Measurements from ENCODE around the gene CYBRD1. TPM values are rescaled to one million over a fixed set of nuclear protein-coding genes. Genes with fewer than 3 reads are reported as not detected.

Gene CYBRD1
- total and polyA plus RNA-seq, 2 donors (not counting 1 experiment from before 2014, with no cell fraction given), result 0.27 TPM; not detected in 1

DNA sequence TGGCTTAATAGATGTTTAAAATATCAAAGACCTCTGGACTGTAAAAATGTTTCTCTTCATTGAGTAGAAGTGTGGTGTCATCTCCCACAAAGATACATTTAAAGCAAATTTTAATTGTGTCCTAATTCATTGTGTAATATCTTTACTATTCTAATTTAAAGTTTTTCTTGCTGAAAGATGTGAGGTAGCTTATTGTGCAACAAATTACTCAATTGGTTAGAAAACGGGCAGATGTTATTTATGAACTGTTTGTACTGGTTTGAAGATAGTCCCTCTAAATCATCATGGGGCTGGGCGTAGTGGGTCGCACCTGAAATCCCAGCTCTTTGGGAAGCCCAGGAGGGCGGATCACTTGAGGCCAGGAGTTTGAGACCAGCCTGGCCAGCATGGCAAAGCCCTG, 65.3 kb downstream of the CYBRD1 start:
- Histone ChIP-seq H3K79me2 (ENCODE audit: control insufficient read depth, insufficient read depth, low read length) (no peaks in the 10 kb centered on the region), H4K20me1 (ENCODE audit: control insufficient read depth, insufficient read depth, low read length, poor library complexity, severe bottlenecking) (no peaks in the 10 kb centered on the region), H3K4me2 (replicated peaks; ENCODE audit: low read depth, low read length, poor library complexity, severe bottlenecking) (no peak overlapping the region), H3K4me1 (ENCODE audit: control insufficient read depth in 2 of 2, insufficient read depth in 2 of 2, low read length in 2 of 2) (no peaks in the 10 kb centered on the region), H3K9me3 (ENCODE audit: control extremely low read depth in 1 of 3, control insufficient read depth in 2 of 3, insufficient read depth in 1 of 3, low read length in 2 of 3) (peaks cover 1 to 7% (median 7%) of the 10 kb centered on the region in 3 donors), H3K36me3 (replicated peaks in 1 of 2; ENCODE audit: control extremely low read depth in 1 of 2, control insufficient read depth in 1 of 2, extremely low read depth in 1 of 2, insufficient read depth in 2 of 2, low read length in 1 of 2) (no peaks in the 10 kb centered on the region), H3K4me3 (ENCODE audit: control extremely low read depth in 1 of 5, extremely low read depth in 1 of 5, insufficient read depth in 1 of 5, low read depth in 2 of 5, low read length in 4 of 5) (no peak overlapping the region), H3K27me3 (replicated peaks in 1 of 4; ENCODE audit: control extremely low read depth in 1 of 4, control insufficient read depth in 3 of 4, insufficient read depth in 4 of 4, low read length in 3 of 4) (peaks cover 0 to 11% (median 3%) of the 10 kb centered on the region in 4 experiments), H2AFZ (ENCODE audit: insufficient read depth, low read depth, low read length, poor library complexity, severe bottlenecking) (no peak overlapping the region), H3K27ac (ENCODE audit: low read length in 2 of 2) (no peak overlapping the region), H3K9ac (ENCODE audit: low read length) (no peak overlapping the region)
- intact Hi-C loops (cut with micrococcal nuclease), result no loop called here
- Mint-ChIP-seq H3K27me3 (peaks cover 32% of the 10 kb centered on the region), H3K9me3 (ENCODE audit: insufficient read depth) (peaks cover 4% of the 10 kb centered on the region), H3K4me3 (no peak overlapping the region), H3K27ac (no peak overlapping the region), H3K4me1 (no peaks in the 10 kb centered on the region)
- DNase-seq, result no peak
- 81% methylated on average over 4 of the region's 4 CpGs for WGBS (ENCODE audit: insufficient coverage)
- ChIA-PET POLR2A (no interaction called here), CTCF (no interaction called here)
- ATAC-seq (ENCODE audit: low read depth), result no peak
- TF ChIP-seq, protein P1, sequence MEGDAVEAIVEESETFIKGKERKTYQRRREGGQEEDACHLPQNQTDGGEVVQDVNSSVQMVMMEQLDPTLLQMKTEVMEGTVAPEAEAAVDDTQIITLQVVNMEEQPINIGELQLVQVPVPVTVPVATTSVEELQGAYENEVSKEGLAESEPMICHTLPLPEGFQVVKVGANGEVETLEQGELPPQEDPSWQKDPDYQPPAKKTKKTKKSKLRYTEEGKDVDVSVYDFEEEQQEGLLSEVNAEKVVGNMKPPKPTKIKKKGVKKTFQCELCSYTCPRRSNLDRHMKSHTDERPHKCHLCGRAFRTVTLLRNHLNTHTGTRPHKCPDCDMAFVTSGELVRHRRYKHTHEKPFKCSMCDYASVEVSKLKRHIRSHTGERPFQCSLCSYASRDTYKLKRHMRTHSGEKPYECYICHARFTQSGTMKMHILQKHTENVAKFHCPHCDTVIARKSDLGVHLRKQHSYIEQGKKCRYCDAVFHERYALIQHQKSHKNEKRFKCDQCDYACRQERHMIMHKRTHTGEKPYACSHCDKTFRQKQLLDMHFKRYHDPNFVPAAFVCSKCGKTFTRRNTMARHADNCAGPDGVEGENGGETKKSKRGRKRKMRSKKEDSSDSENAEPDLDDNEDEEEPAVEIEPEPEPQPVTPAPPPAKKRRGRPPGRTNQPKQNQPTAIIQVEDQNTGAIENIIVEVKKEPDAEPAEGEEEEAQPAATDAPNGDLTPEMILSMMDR (IDR thresholded peaks at IDR 0.05), result no peak
- no peak for TF ChIP-seq EZH2 (IDR thresholded peaks at IDR 0.05; ENCODE audit: borderline replicate concordance, insufficient read depth, low read depth, low read length, poor library complexity, severe bottlenecking)

DNA sequence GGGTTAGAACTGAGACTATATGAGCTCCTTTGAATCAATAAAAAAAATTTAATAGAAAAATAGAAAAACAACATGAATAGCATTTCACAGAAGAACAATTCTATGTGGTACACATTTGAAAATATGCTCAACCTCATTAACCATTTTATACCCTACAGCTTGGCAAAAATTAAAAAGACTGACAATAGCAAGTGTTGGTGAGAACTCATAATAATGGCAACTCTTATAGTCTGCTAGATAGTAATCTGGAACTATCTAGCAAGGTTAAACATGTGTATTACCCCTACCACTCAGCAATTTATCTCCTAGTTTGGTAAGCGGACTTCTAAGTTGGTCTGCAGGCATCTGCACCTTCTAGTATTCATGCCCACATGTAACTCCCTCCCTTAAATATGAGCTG, 67.8 kb downstream of the CYBRD1 start:
- Histone ChIP-seq H3K27ac (ENCODE audit: low read length in 2 of 2) (no peak overlapping the region), H2AFZ (ENCODE audit: insufficient read depth, low read depth, low read length, poor library complexity, severe bottlenecking) (no peak overlapping the region), H3K4me1 (ENCODE audit: control insufficient read depth in 2 of 2, insufficient read depth in 2 of 2, low read length in 2 of 2) (no peaks in the 10 kb centered on the region), H3K9me3 (ENCODE audit: control extremely low read depth in 1 of 3, control insufficient read depth in 2 of 3, insufficient read depth in 1 of 3, low read length in 2 of 3) (peaks cover 1 to 12% (median 7%) of the 10 kb centered on the region in 3 donors), H3K9ac (ENCODE audit: low read length) (no peak overlapping the region), H3K36me3 (replicated peaks in 1 of 2; ENCODE audit: control extremely low read depth in 1 of 2, control insufficient read depth in 1 of 2, extremely low read depth in 1 of 2, insufficient read depth in 2 of 2, low read length in 1 of 2) (no peaks in the 10 kb centered on the region), H3K79me2 (ENCODE audit: control insufficient read depth, insufficient read depth, low read length) (no peaks in the 10 kb centered on the region), H3K4me3 (ENCODE audit: control extremely low read depth in 1 of 5, extremely low read depth in 1 of 5, insufficient read depth in 1 of 5, low read depth in 2 of 5, low read length in 4 of 5) (no peak overlapping the region), H3K4me2 (replicated peaks; ENCODE audit: low read depth, low read length, poor library complexity, severe bottlenecking) (no peak overlapping the region), H3K27me3 (replicated peaks in 1 of 4; ENCODE audit: control extremely low read depth in 1 of 4, control insufficient read depth in 3 of 4, insufficient read depth in 4 of 4, low read length in 3 of 4) (peaks cover 0 to 11% (median 3%) of the 10 kb centered on the region in 4 experiments), H4K20me1 (ENCODE audit: control insufficient read depth, insufficient read depth, low read length, poor library complexity, severe bottlenecking) (no peaks in the 10 kb centered on the region)
- no CpG with 5 or more reads among the region's 1 CpG for WGBS (ENCODE audit: insufficient coverage)
- TF ChIP-seq, protein P1 (IDR thresholded peaks at IDR 0.05), result no peak
- no peak for TF ChIP-seq EZH2 (IDR thresholded peaks at IDR 0.05; ENCODE audit: borderline replicate concordance, insufficient read depth, low read depth, low read length, poor library complexity, severe bottlenecking)
- ChIA-PET CTCF (interaction anchor here (0.6 to 1.3 kb wide), 6 partner anchors 9 to 1659 kb away, joined by 3 to 7 read pairs (median 4); no protein-coding TSS in a partner anchor), POLR2A (no interaction called here)
- peaks cover 4% of the 10 kb centered on the region for H3K9me3 Mint-ChIP-seq (ENCODE audit: insufficient read depth)
- H3K4me3 Mint-ChIP-seq, result no peak overlapping the region
- peaks cover 38% of the 10 kb centered on the region for H3K27me3 Mint-ChIP-seq
- no peaks in the 10 kb centered on the region for H3K4me1 Mint-ChIP-seq
- DNase-seq, result no peak
- no peak overlapping the region for H3K27ac Mint-ChIP-seq
- ATAC-seq (ENCODE audit: low read depth), result no peak
- intact Hi-C loops (cut with micrococcal nuclease), result loop anchor here (10.0 kb wide), 1 partner anchor 1345 kb away; no protein-coding TSS in a partner anchor
